Measurements from ENCODE around the gene MED12.

DNA sequence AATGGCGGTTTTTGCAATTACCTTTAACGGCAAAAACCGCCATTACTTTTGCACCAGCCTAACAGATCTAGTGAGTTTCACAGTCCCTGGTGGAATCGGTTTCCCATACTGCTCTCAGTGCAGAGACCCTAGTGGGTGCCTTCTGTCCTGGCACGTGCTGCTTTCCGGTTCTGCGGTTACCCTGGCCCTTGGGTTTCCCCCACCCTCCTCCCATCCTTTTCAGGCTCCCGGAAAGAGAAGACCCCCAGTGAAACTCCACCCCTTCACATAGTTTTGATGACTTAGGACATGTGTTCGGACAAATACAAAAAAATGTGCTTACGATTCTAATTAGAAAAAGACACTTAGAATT lies 63.1 kb downstream of the MED12 start:
- TF ChIP-seq CTCF (IDR thresholded peaks at IDR 0.05) (no peak), EZH2 (IDR thresholded peaks at IDR 0.05) (no peak)
